ENCODE measurements around the gene KCNH8.

The KCNH8 gene

DNA sequence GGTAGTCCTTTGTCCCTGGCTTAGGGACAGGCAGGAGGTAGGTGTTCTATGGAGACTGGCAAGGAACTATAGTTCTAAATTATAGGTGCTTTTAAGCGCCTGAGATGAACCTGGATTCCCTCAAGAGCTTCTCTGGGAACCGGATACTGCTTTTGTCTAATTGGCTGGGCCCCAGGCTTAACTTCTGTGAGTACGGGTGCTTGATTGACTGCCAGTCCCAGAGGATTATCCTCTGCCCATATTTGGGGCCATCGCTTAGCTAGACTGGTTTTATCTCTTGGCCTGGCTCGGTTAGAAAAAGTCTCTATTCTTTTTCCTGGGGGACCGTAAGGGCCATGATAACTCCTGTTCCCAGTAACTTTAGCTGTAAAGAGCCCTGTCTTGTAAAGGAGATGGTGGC lies 339.1 kb downstream of the KCNH8 start:
- DNase-seq (ENCODE audit: low read depth), result no peak
- no peak overlapping the region for H3K4me3 ChIP-seq (ENCODE audit: low read length)
- no peak for TF ChIP-seq CTCF (conservative IDR thresholded peaks at IDR 0.05; ENCODE audit: low read depth, low read length)

- DNase-seq (ENCODE audit: low read depth), result no peak
- no peak for TF ChIP-seq CTCF (conservative IDR thresholded peaks at IDR 0.05; ENCODE audit: low read depth, low read length)
- H3K4me3 ChIP-seq (ENCODE audit: low read length), result no peak overlapping the region
Observed at GRCh38 chr3:19488939-19489338, 340.6 kb downstream of the KCNH8 start.

GRCh38 chr3:19489936-19490335 lies 341.6 kb downstream of the KCNH8 start:
- H3K4me3 ChIP-seq (ENCODE audit: low read length), result no peak overlapping the region
- DNase-seq (ENCODE audit: low read depth), result no peak
- TF ChIP-seq CTCF (conservative IDR thresholded peaks at IDR 0.05; ENCODE audit: low read depth, low read length), result no peak

- no peak for TF ChIP-seq CTCF (conservative IDR thresholded peaks at IDR 0.05; ENCODE audit: low read depth, low read length)
Observed at GRCh38 chr3:19506171-19506570, 357.9 kb downstream of the KCNH8 start.

GRCh38 chr3:19522305-19522704 lies 374.0 kb downstream of the KCNH8 start:
- DNase-seq (ENCODE audit: low read depth), result no peak
- TF ChIP-seq CTCF (conservative IDR thresholded peaks at IDR 0.05; ENCODE audit: low read depth, low read length), result no peak

More at GRCh38 chr3:19506171-19506570, 357.9 kb downstream of the KCNH8 start:
- H3K4me3 ChIP-seq (ENCODE audit: low read length), result no peak overlapping the region
- DNase-seq (ENCODE audit: low read depth), result no peak

DNA sequence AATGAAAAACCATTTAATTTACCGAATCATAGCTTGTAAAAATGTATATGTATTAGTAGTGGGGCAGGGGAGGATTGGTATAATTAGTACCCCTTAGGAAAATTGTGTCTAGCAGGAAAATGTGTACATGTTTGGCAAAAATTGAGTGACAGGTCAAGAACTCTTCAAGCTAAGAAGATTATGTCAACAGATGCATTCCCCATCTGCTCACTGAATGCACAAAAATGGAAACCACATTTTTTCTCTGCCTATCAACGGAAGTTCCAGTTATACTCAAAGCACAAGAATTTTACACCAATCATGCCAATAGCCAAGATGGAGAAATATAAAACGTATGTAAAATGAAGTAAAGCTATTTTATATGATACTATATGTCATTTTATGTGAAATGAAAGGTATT lies 377.8 kb downstream of the KCNH8 start:
- no peak for TF ChIP-seq CTCF (conservative IDR thresholded peaks at IDR 0.05; ENCODE audit: low read depth, low read length)
- H3K4me3 ChIP-seq (ENCODE audit: low read length), result no peak overlapping the region
- DNase-seq (ENCODE audit: low read depth), result no peak

More at GRCh38 chr3:19522305-19522704, 374.0 kb downstream of the KCNH8 start:
- no peak overlapping the region for H3K4me3 ChIP-seq (ENCODE audit: low read length)

GRCh38 chr3:19527746-19528145 lies 379.4 kb downstream of the KCNH8 start:
- H3K4me3 ChIP-seq (ENCODE audit: low read length), result no peak overlapping the region
- TF ChIP-seq CTCF (conservative IDR thresholded peaks at IDR 0.05; ENCODE audit: low read depth, low read length), result no peak
- no peak for DNase-seq (ENCODE audit: low read depth)

Measured in retinal pigment epithelial cell (primary cell).